Measurements from ENCODE around the gene SCO1. TPM values are rescaled to one million over a fixed set of nuclear protein-coding genes. Genes with fewer than 3 reads are reported as not detected.

Gene SCO1
- total and polyA plus RNA-seq, 8 donors, result 8.0 to 61.1 (median 13.4) TPM

DNA sequence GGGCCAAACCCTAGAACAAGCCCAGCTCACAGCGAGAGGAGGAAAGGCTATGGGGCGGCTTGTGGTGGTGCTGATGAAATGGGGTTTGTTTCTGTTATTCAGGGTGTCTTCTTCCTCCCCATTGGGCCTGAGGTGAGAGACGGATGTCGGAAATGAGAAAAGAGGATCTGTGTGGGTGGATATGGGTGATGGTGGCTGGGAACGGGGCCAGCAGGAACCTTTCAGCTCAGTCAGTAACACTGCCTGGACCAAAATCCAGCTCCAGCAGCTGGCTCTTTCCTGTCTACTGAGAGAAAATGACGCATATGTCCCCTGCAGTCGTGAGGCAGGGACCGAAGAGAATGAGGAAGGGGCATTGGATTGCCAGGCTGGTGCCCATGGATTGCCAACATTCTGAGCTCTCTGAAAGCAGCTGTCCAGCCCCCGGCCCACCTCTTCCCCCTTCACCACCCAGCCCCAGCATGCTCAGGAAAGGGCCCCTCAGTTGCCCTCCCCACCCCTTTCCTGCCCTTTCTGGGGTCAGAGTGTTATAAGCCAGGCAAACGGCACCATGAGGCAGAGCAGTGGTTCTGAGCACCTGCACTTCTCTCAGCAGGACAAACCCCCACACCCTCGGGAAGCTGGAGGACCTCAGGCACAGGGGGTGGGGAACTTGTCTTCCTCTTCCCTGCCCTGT is 44.2 kb downstream of the SCO1 start:
- TF ChIP-seq, protein P1, sequence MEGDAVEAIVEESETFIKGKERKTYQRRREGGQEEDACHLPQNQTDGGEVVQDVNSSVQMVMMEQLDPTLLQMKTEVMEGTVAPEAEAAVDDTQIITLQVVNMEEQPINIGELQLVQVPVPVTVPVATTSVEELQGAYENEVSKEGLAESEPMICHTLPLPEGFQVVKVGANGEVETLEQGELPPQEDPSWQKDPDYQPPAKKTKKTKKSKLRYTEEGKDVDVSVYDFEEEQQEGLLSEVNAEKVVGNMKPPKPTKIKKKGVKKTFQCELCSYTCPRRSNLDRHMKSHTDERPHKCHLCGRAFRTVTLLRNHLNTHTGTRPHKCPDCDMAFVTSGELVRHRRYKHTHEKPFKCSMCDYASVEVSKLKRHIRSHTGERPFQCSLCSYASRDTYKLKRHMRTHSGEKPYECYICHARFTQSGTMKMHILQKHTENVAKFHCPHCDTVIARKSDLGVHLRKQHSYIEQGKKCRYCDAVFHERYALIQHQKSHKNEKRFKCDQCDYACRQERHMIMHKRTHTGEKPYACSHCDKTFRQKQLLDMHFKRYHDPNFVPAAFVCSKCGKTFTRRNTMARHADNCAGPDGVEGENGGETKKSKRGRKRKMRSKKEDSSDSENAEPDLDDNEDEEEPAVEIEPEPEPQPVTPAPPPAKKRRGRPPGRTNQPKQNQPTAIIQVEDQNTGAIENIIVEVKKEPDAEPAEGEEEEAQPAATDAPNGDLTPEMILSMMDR (IDR thresholded peaks at IDR 0.05), result no peak
- TF ChIP-seq POLR2AphosphoS5 (IDR thresholded peaks at IDR 0.05) (no peak), EP300 (IDR thresholded peaks at IDR 0.05) (no peak), POLR2A (IDR thresholded peaks at IDR 0.05) (no peak)
- H3K36me3 ChIP-seq, result peaks cover 0 to 11% (median 3%) of the 10 kb centered on the region in 4 donors
- H3K9me3 ChIP-seq, result no peaks in the 10 kb centered on the region
- H3K27ac ChIP-seq, result no peak overlapping the region
- no peaks in the 10 kb centered on the region for H3K27me3 ChIP-seq
- no peak overlapping the region for H3K4me3 ChIP-seq
- no peak for DNase-seq
- intact Hi-C loops (cut with DNase I; ENCODE audit: low total_unique reads), result no loop called here
- H3K4me1 ChIP-seq, result no peaks in the 10 kb centered on the region
- WGBS, 5 donors, result 56 to 72% (median 72%) methylated on average over 10 to 11 of the region's 11 CpGs

DNA sequence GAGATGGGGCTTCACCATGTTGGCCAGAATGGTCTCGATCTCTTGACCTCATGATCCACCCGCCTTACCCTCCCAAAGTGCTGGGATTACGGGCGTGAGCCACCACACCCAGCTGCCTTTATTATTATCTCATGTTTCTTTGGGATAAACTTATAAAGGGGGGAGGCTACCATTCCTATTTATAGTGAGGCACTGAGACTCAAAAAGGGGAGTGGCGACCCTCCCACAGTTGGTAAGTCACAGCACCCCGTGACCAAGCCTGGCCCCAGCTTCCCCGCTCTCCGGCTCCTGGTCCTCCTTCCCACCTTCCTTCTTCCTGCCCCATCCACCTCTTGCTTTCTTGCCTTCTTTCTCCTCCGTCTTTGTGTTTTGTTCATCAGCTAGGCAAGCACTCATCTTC is 45.4 kb downstream of the SCO1 start:
- no peak for DNase-seq
- no peaks in the 10 kb centered on the region for H3K9me3 ChIP-seq
- 69 to 85% (median 82%) methylated on average over 9 of the region's 9 CpGs for WGBS, 5 donors
- peaks cover 0 to 11% (median 3%) of the 10 kb centered on the region in 4 donors for H3K36me3 ChIP-seq
- H3K4me1 ChIP-seq, result no peaks in the 10 kb centered on the region
- H3K27me3 ChIP-seq, result no peaks in the 10 kb centered on the region
- intact Hi-C loops (cut with DNase I; ENCODE audit: low total_unique reads), result no loop called here
- no peak overlapping the region for H3K27ac ChIP-seq
- H3K4me3 ChIP-seq, result no peak overlapping the region
- TF ChIP-seq, protein P1 (IDR thresholded peaks at IDR 0.05), result no peak
- TF ChIP-seq EP300 (IDR thresholded peaks at IDR 0.05), result no peak

GRCh38 chr17:10649602-10650001 is 47.7 kb downstream of the SCO1 start:
- peaks cover 8 to 22% (median 13%) of the 10 kb centered on the region in 4 donors for H3K36me3 ChIP-seq
- intact Hi-C loops (cut with DNase I; ENCODE audit: low total_unique reads), result loop anchor here (10.0 kb wide), 1 partner anchor 195 kb away; no protein-coding TSS in a partner anchor
- 87 to 94% (median 93%) methylated on average over 5 of the region's 5 CpGs for WGBS, 5 donors

DNA sequence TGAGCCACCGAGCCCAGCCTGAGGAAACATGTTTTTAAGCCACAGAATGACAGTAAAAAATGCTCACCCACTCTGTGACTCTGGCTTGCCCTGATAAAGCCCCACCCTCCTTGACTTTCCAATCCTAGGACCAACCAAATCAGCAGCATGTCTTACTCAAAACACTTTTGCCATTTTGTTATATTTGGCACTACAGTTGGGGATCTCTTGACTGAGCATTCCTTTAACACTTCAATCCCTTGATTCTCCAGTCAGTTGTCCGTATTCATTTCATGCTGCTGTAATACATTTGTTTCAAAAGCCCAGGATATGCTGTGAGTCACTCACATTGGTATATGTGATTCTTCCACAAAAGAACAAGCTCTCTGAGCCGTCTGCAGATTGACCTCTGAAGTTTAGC is 48.4 kb downstream of the SCO1 start:
- WGBS, 5 donors, result 79 to 86% (median 81%) methylated on average over 3 of the region's 3 CpGs

More at GRCh38 chr17:10649602-10650001, 47.7 kb downstream of the SCO1 start:
- H3K27me3 ChIP-seq, result no peaks in the 10 kb centered on the region
- H3K4me3 ChIP-seq, result no peak overlapping the region
- no peak overlapping the region for H3K27ac ChIP-seq
- DNase-seq, result no peak
- H3K9me3 ChIP-seq, result no peaks in the 10 kb centered on the region
- H3K4me1 ChIP-seq, result peaks cover 0 to 6% (median 2%) of the 10 kb centered on the region in 4 donors
- TF ChIP-seq, protein P1 (IDR thresholded peaks at IDR 0.05), result no peak
- TF ChIP-seq EP300 (IDR thresholded peaks at IDR 0.05) (no peak), POLR2AphosphoS5 (IDR thresholded peaks at IDR 0.05) (no peak), POLR2A (IDR thresholded peaks at IDR 0.05) (no peak)

More for the DNA sequence above, 48.4 kb downstream of the SCO1 start:
- DNase-seq, result no peak
- no peak overlapping the region for H3K4me3 ChIP-seq
- no peak for TF ChIP-seq EP300 (IDR thresholded peaks at IDR 0.05)
- TF ChIP-seq POLR2AphosphoS5 (IDR thresholded peaks at IDR 0.05), result no peak
- TF ChIP-seq, protein P1 (IDR thresholded peaks at IDR 0.05), result no peak
- TF ChIP-seq POLR2A (IDR thresholded peaks at IDR 0.05), result no peak
- no peaks in the 10 kb centered on the region for H3K9me3 ChIP-seq
- intact Hi-C loops (cut with DNase I; ENCODE audit: low total_unique reads), result loop anchor here (10.0 kb wide), 1 partner anchor 196 kb away; no protein-coding TSS in a partner anchor
- peaks cover 8 to 29% (median 16%) of the 10 kb centered on the region in 4 donors for H3K36me3 ChIP-seq
- H3K4me1 ChIP-seq, result peaks cover 0 to 6% (median 2%) of the 10 kb centered on the region in 4 donors
- no peaks in the 10 kb centered on the region for H3K27me3 ChIP-seq
- no peak overlapping the region for H3K27ac ChIP-seq

Measured in stomach (tissue), 9 donors.